Mucosa of gallbladder (tissue), 1 donor: Measurements from ENCODE around the gene RANGAP1. TPM values are rescaled to one million over a fixed set of nuclear protein-coding genes. Genes with fewer than 3 reads are reported as not detected.

Experiments
- DNase-seq: peaks from one replicate; pipeline ENCODE4 v3.0.0-alpha.2; 2020; ENCODE audit warnings: low spot score
- total RNA-seq: library from RNA; stranded (reverse); gene quantifications from one replicate; pipeline ENCODE4 v1.2.1, GENCODE V29; 2021
- donor health status: DM: no; HTN: no; CAD: no.

Gene RANGAP1, protein sequence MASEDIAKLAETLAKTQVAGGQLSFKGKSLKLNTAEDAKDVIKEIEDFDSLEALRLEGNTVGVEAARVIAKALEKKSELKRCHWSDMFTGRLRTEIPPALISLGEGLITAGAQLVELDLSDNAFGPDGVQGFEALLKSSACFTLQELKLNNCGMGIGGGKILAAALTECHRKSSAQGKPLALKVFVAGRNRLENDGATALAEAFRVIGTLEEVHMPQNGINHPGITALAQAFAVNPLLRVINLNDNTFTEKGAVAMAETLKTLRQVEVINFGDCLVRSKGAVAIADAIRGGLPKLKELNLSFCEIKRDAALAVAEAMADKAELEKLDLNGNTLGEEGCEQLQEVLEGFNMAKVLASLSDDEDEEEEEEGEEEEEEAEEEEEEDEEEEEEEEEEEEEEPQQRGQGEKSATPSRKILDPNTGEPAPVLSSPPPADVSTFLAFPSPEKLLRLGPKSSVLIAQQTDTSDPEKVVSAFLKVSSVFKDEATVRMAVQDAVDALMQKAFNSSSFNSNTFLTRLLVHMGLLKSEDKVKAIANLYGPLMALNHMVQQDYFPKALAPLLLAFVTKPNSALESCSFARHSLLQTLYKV
- 85.6 TPM for total RNA-seq

DNA sequence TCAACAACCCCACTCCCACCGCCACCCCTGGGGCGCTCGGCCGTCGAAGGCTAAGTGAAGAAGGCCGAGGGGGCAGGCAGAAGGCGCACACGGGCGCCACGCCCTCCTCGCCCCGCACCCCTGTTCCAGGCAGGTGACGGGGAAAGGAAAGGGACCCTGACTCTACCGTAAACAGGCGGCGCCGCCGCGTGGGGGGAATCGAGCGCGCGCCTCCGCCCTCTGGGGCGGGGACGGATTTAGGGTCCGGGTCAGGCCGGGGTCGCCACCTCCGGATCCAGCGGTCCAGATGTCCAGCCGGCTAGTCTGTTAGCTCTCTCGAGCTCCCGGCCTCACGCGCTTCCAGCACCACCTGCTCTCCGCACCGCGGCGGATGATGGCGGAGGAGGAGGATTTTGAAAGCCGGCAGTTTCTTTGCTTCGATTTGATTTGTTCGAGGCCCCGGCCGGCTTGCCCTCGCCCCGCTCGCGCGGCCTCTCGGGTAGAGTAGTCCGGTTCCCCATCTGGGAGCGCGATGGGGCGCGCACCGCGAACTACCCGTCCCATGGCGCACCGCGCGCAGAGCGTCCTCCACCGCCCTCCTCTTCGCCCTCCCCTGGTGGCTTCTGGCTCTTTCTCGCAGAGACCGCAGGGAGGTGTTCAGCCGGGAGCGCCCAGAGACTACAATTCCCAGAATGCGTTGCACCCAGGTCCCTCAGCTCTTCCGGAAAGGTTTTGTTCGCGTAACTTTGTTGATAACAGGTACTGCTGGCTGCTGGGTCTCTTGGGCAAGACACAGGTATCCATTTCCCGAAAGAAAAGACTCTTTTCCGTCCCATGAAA is at the start of gene RANGAP1:
Gene RANGAP1, minus strand, starts transcription at position 368 of the 819 bp plus-strand sequence. CDS start 5,143 bp downstream, outside the sequence.
- DNase-seq = peak; percentile 99

DNA sequence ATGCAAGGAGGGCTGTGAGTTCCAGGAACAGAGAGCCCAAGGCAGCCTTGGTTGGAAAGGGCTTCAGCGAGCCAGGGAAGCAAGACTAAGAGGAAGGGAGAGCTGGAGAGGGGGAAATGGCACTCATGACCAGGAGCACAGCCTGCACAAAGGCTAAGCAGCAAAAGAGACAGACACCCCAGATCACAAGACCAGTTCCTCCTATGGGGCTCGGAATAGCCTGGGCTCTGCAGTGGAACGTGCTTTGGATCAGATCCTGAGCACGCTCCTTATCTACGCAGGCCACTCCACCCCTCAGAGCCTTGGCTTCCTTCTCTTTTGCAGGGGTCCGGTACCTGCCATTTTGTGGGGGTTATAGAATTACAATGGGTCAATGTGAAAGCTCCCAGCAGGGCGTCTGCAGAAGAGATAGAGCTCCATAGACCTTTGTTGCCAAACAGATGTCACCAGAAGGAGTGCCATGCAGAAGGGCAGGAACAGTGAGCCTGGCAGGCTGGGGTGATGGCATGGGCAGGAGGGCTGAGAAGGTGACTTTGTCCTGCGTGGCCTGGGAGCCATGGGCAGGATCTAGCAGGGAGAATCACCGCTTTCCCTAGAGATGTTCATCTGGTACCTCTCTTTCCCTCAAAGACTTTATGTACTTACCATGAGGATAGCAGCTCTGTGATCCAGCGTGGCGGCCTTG is 49.1 kb upstream of the RANGAP1 start:
- DNase-seq = no peak

DNA sequence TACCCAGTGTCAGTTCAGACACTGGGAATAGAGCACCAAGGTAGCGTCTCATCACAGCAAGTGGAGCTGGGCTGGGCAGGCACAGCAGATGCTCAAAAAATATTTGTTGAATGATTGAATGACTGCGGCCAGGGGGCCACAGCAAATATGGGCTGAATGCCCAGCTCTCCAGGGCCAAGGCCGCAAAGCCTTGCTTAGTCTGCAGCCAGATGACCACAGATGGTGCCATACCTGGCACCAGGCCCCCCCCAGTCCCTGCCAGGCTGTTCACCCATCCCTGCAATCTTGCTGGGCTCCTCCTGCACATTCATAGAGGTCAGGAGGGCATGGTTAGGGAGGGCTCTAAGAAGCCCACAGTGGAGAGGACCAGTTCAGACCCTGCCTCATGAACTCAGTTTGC is 48.2 kb upstream of the RANGAP1 start:
- DNase-seq = no peak

DNA sequence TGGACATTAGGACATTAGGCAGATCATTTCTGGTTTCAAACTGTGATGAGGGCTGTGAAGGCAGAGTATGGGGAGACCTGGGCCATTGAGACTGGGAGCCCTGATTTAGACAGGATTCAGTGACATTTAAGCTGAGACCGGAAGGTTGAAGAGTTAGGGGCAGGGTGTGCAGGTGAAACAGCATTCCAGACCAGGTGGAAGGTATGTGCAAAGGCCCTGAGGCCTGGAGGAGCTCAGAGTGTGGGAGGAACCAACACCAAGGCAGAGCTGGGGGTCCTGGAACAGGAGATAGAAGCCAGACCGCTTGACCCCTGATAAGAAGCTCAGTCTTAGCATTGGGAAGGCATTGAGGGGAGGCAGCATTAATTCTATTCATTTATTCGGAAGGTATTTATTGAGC is 47.8 kb upstream of the RANGAP1 start:
- no peak for DNase-seq

DNA sequence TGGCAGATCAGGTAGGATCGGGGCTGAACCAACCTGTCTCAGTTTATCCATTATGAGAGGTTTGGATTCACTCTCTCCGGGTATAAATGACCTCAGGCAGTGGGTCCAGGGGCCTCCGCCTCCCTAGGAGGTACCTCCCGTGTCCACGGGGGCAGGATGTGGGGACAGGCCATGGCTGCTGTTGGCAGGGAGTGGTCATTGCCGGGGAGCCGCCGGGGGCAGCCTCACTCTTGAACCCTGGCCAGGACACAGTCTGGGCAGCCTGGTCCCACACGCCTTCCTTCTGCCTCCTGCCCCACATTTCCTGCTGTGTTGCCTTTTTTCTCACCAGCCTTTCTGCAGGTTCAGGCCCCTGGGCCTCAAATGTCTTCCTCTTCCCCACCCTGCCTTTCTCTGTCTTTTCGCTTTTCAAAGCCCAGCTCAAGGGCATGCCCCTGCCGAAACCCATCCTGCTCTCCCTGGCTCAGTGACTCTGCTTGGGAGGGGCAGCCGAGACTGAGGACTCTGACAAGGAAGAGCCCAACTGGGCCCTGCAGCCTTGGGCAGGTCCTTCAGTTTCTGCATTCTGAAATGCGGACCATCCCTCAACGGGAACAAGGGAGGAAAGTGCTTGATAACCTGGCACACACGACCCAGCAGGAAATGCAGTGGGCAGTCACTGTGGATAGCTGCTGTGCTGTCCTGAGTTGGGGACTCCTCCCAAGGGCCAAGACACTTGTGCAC is 46.4 kb upstream of the RANGAP1 start:
- DNase-seq = no peak

DNA sequence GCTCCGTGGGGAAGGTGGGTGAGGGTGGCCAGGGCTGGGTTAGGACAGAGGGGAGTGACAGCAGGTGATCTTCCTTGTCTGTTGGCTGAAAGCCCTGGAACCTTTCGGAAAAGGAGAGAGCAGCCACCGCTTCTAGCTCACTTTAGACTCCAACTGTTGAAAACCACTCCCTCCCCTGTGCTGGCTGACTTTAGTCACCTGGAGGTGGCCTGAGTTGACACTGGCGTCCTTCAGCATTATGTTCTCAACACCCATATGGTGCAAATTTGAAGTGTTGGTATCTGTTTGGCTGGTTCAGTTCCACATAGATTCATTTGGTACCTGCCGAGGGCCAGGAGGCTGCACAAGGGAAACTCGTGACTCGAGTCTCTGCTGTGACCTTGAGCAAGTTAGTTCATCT is 44.2 kb upstream of the RANGAP1 start:
- no peak for DNase-seq

DNA sequence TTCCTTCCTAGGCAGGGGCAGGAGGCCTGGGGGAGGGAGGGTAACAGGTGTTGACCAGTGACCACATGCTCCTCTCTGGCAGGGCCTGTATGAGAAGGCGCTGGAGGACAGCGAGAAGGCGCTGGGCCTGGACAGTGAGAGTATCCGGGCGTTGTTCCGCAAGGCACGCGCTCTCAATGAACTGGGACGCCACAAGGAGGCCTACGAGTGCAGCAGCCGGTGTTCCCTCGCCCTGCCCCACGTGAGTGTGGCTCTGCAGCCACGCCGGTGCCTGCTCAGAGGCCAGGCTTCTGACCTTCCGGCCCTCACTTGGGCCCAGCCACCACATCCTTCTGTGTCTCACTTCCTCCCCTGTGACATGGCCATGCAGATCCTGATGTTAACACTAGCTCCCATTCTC is 41.1 kb upstream of the RANGAP1 start:
- no peak for DNase-seq

DNA sequence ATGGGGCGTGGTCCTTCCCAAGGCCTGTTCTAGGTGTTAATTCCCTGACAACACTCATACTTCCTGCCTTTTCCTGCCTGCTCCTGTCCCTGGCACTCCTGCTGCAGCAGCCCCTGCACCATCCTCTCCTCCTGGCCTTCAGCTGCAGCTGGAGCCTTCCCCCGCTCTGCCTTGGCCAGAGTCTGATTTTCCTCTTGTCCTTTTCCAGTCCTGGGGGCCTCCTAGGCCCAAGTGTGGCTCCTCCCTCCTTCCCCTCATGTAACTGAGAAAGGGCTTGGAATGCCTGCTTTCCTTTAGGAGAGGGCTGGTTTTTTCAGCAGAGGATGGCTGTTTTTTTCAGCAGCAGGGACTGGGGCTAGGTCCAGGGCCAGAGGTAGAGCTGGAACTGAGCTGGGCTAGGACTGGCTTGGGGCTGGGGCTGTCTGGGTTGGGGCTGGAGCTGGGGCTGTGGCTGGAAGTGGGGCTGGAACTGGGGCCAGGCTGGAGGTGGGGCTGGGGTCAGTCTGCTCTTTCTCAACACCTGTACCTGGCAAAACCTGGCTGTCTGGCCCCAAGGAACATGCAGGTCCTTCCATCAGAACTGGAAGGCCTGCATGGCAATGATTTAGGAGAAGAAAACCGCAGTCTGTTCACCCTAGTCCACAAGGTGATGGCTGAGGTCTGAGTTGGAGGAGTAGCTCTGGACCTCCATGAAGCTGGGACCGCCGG is 39.0 kb upstream of the RANGAP1 start:
- DNase-seq = no peak

DNA sequence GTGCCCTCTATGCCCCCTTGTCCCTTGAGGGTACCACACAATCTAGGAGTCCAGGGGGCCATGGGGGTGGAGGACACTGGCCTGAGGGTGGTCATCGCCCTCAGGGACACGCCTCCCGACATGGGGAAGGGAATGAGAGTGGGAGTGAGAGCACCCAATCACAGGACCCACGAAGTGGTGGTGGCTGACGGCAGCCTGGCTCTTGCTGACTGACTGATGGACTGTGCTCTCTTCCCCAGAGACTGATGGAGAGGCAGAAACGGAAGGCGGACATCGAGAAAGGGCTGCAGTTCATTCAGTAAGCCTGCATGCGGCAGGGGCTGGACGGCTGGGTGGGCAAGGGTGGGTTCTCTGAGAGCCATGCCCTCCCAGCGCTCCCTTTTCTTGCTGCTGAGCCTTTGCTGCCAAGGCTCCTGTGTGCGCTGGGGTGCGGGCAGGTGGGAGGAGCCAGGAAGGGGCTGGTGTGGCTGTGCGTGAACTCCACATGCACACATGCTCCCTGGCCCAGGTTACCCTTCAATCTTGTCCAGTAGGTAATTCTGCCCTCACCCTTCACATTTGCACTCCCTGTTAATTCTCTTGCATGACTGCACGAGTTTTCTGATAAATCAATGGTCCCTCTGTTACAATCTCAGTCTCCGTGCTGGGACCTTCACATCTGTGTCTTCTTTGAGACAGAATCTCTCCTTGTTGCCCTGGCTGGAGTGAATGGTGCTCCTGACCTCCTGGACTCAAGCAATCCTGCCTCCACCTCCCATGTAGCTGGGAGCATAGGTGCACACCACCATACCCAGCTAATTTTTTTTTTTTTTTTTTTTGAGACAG is 34.6 kb upstream of the RANGAP1 start:
- DNase-seq = no peak

DNA sequence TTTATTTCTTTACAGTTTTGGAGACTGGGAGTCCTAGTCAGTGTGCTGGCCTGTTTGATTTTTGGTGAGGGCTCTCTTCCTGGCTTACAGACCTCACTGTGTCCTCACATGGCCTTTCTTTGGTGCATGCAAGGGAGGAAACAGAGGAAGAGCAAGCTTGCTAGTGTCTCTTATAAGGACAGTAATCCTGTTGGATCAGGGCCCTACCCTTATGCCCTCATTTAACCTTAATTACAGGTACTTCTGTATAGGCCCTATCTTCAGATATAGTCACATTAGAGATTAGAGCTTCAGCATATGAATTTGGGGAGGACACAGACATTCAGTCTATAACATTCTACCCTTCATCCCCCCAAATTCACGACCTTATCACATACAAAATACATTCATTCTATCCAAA is 29.6 kb upstream of the RANGAP1 start:
- DNase-seq = no peak

DNA sequence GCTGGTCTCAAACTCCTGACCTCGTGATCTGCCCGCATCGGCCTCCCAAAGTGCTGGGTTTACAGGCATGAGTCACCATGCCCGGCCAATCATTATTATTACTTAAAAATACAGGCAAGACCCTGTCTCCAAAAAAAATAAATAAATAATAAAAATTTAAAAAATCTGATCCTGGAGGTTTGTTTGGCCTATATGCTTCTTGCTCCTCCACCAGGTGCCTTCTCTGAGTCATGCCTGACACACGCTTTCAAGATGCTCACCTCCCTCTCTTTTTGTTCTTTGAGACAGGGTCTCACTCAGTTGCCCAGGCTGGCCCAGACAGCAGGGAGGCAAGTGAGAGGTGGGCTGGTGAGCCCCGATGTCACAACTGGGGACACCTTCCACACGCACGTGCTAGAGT is 28.8 kb upstream of the RANGAP1 start:
- no peak for DNase-seq

DNA sequence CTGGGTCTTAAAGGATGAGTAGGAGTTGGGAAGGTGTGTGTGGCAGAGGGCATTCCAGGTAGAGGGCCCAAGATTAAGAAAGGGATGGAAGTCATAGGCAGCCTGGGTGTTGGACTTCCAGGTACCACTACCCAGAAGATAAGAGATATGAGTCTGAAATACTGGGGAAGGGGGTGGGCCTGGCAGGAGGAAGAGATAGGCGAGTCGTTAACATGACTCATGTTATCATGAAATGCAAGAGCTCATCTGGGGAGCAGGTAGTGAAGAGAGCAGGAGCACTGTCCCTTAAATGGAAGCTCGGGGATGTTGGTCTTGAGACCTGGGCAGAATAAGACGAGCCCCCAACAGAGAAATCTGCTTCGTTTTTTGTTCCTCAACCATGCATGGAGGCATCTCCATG is 25.5 kb upstream of the RANGAP1 start:
- DNase-seq = no peak

DNA sequence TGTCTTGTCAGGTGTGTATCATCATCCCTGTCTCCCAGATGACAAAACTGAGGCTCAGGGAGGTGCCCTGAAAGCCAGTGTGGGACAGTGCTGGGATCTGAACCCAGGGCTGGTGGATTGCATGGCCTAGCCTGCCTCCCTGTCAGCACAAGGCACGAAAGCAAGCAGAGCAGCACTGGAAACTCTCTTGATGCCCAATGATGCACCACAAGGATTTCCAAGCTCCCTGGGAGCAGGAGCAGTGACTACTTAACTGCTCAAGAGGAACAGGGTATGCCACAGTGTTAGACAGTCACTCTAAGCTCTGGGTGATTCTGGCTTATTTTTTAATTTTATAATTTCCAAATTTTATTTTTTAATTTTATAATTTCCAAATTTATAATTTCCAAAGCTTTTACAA is 24.3 kb upstream of the RANGAP1 start:
- DNase-seq = no peak

DNA sequence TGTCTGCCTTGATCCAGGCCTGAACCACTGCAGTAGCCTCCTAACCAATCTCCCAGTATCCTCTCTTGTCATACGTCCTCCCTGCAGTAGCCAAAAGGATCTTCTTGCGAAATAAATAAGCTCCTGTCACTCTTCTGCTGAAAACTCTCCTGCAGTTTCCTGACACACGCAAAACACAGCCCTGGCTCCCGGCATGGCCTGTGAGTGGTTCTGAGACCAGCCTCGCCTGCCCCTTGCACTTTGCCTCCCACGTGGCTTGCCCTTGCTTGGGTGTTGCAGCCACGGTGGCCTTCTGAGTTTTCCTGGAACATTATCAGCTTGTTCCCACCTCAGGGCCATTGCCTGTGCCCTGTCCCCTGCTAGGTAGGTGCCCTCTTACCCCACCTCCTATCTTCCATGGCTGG is 22.6 kb upstream of the RANGAP1 start:
- DNase-seq = no peak

DNA sequence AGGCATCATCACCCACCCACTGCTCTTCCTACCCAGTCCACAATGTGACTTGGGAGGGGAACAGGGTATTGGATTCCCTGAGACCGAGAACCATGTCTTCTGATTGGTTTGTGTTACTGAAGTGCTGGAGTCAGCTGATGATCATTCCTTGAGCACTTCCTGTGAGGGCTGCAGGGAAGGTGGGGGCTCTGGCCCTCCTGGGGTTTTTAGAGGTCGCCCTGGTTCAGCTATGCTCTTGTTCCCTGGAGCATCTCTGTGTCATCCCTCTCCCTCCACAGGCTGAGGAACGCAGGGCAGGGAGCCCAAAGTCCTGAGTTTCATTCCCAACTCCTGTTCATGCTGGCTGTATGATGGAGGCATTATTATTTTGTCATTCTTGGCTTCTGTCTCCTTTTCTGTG is 22.1 kb upstream of the RANGAP1 start:
- DNase-seq = no peak

DNA sequence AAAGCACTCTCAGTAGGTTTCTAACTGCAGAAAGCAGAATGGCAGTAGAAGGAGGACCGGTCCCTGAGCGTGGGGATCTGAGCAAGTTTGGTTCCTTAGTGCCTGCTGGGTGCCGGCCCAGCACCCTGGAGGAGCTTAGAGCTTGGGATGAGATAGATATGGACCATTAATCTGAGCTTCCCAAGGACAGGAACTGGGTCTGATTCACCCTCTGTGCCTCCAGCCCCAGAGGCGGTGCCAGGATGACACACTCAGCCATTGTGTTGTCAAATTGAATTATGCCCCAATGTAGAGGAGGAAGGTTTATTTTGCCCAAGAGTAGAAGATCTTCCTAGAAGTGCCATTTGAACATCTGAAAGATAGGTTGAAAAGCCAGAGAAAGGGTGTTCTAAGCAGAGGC is 19.7 kb upstream of the RANGAP1 start:
- no peak for DNase-seq

DNA sequence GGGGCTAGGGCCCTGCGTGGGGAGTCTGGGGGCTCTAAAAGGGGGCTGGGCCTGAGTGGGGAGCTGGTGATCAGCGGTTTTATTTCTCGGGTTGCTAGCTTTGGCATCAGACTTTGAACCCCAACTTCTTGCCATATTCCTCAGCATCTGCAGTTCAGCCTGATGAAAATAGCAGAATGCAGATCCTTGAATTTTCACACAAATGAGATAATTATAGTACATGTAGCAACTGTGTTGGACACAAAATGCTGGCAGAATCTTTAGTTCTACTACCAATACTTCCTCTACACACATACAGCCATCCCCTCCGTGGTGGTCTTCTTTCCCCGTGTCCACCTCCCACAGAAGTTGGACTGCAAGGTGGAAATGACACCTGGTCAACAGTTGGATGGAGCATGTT is 16.8 kb upstream of the RANGAP1 start:
- DNase-seq = no peak

DNA sequence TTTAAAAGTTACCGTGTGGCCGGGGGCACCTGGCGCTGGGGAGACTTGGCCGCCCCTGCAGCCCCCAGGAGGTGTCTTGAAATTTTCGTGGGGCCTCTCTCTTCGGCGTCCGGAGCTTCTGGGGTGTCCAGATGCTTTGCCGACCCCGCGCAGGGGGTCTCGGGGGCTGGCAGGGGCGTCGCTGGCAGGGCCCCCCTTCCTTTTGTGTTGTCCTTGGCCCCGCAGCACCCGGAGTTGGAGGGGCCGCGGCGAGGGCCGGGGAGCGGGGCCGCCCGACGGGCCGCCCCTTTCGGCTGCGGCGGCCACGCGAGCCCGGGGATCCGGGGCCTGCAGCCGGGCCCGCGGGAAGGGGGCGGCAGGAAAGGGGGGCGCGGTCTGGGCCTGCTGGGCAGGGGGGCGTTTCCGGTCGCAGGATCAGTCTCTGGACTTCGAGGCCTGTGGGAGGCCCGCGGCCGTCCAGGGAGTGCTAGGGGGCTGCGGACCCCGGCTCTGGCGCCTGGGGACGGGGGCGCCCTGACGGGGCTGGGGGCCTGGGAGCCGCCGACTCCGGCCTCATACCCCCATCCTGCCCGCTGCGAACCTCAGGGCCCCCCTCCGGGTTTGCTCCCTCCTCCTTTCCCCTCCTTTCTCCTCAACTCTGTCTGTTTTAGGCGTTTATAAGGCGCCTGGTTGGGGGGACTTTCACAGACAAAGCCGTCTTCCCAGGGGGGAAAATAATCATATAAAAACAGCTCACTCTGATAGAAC is 16.2 kb upstream of the RANGAP1 start:
- no peak for DNase-seq
